SH-SY5Y (cell line): Measurements from ENCODE around the gene KLF11.

ENCODE experiments used
- GATA2 ChIP-seq: IDR thresholded peaks from 2 replicates; pipeline ENCODE4 v1.6.1; 2011; ENCODE audit warnings: mild to moderate bottlenecking, low read depth, low read length
- GATA3 ChIP-seq: IDR thresholded peaks from 2 replicates; pipeline ENCODE4 v1.6.1; 2011; ENCODE audit warnings: low read depth, mild to moderate bottlenecking, low read length, moderate library complexity

DNA sequence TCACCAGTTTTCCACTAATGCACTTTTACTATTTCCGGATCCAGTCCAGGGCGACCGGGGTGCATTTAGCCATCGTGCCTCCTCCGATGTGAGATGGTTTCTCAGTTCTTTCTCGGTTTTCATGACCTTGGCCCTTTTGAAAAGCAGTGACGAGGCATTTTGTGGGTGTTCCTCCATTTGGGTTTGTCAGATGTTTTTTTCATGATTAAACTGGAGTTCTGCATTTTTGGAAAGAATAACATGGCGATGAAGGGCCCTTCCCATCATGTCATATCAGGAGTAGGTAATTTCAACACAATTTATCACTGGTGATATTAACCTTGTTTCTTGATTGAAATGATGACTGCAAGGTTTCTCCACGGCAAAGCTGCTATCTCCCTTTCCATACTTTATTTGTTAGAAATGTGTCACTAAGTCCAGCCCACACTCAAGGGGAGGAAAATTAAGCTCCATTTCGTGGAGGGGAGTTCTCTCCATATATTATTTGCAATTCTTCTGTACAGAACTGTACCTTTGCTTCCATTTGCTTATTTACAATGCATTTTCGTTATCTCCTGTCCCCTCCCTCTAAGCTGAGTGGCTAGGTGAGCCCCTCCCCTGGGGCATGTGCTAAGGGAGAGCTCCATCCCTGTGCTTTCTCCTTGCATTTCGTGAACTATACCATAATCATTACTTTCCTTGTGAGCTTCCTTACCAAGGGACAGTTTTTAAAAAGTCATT, 8.9 kb upstream of the KLF11 start:
- TF ChIP-seq GATA2 (no peak), GATA3 (no peak)
